Stimulated activated CD8-positive, alpha-beta memory T cell treated with anti-CD3 and anti-CD28 coated beads, Interleukin-2, amount 100 ng/mL, for 48 hours (primary cell): ENCODE results near the gene CDK19.
"Not testable (repeated sequence)": the region's sequence is repeated elsewhere in the genome, so short reads cannot be mapped to it uniquely, and the experiment has no call there.

ENCODE experiments used
- DNase-seq, 2 donors: peaks; one replicate each; pipeline ENCODE4 v3.0.0-alpha.2; 2020; ENCODE audit warnings: low read depth in 2 of 2

The CDK19 gene

DNA sequence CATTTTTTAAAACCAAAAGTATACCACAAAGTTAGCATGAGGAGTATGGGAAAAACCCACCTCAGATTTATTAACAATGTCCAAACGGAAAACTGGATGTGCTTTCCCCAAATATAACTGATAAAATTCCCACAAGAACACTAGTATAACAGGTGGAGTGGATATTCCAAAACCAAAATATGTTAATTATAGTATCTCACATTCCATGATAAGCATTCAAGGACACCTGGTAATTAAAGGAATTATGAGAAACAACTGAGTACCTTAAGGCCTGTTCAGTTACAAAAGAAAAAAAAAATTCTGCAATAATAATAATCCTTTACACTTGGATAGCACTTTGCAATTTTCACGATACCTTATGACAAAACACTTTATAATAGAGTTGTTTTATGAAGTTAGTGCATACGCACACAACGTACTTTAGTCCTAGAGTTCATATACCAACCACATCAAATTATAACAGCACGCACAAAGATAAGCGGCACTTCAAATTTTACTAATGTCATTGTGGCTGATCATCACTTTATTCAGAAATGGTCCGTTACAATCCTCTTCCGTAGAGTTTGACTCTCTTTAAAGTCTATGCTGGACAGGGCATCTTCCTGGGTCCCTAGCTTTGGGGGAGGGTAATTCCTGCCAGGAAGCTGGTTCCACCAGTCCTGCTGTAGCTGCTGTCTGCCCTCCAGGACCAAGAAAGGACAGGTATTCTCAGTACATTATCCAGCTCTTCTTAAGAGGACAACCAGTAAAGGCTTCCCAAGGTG lies 1.7 kb downstream of the CDK19 start:
- no peak for DNase-seq

DNA sequence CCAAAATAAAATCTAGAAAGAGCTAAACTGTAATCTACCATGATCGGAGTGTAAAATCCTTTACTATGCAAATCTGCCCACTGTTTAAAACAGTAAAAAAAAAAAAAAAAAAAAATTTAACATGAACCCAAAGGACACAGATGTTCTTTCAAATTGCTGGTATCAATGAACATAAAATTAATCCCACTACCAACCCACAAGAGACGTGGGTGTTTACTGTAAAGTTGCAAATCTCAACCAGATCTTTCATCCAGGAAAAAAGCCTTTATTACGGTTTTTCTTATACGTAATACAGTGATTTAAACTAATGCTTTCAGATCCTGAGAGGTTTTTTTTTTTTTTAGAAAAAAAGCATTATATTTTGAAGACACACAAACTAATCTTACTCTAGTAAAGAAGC lies 2.5 kb downstream of the CDK19 start:
- no peak for DNase-seq

DNA sequence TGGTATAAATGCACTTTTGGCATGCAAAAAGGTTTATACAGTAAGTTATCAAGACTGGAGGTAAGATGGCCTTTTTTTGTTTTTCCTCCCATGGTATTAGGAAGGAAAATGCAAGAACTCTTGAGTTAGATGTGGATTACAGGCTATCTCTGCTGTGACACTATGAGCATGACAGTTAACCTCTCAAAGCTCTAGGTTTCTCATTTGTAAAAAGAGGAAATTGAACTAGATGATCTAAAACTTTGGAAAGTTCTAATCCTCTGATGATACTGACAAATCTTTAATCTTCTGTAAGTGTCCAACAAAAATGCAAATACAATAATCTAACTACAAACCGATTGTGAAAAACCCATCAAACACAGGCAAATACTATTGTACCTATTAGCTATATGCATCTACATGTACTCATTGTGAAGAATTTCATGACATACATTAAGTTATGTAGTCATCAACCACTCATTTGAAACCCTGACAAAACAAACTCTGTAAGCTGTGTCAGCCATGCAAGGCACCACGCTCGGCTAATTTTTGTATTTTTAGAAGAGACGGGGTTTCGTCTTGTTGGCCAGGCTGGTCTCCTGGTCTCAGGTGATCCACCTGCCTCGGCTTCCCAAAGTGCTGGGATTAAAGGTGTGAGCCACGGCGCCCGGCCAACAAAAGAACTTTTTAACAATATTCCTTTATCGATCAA lies 4.2 kb downstream of the CDK19 start:
- DNase-seq = no peak

- no peak for DNase-seq
Observed at GRCh38 chr6:110809792-110810191, 5.5 kb downstream of the CDK19 start.

- not testable (repeated sequence) for DNase-seq
Observed at GRCh38 chr6:110802175-110802574, 13.1 kb downstream of the CDK19 start.

DNA sequence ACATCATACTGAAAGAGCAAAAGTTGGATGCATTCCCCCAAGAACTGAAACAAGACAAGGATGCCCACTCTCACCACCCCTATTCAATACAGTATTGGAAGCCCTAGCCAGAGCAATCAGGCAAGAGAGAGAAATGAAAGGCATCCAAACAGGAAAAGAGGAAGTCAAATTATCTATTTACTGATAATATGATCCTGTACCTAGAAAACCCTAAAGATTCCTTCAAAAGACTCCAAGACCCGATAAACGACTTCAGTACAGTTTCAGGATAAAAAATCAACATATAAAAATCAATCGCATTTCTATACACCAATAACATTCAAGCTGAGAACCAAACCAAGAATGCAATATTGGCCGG lies 14.5 kb downstream of the CDK19 start:
- no peak for DNase-seq

GRCh38 chr6:110800196-110800838 lies 15.0 kb downstream of the CDK19 start:
- DNase-seq = no peak

DNA sequence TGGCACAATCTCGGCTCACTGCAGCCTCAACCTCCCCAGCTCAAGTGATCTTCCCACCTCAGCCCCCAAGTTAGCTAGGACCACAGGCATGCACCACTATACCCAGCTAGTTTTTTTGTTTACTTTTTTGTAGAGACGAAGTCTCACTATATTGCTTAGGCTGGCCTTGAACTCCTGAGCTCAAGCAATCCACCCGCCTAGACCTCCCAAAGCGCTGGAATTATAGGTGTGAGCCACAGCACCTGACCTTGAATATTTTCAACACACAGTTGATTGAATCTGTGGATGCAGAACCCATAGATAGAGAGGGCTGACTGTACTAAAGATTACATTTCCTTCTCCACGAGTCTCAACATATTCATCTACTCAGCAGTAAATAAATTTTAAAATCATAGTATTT lies 15.6 kb downstream of the CDK19 start:
- no peak for DNase-seq

- DNase-seq = no peak
Observed at GRCh38 chr6:110799189-110799588, 16.1 kb downstream of the CDK19 start.

GRCh38 chr6:110795271-110795670 lies 20.0 kb downstream of the CDK19 start:
- no peak for DNase-seq

DNA sequence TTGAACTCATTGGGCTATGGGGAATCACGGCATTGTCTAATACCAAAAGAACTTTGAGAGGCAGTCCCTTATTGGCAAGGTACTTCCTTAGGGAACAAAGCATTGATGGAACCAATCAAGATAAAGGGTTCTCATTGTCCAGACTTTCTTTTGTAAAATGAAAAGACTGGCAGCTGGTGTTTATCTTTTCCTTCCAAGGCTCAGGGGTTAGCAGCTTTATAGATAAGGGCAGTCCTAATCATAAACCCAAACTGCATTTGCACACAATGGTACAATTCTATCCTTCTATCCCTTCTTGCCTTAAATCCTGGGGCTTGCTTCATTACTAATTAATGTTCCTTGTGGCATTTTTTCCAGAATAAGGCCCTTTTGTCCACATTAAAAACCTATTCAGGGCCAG lies 28.6 kb downstream of the CDK19 start:
- DNase-seq = no peak

DNA sequence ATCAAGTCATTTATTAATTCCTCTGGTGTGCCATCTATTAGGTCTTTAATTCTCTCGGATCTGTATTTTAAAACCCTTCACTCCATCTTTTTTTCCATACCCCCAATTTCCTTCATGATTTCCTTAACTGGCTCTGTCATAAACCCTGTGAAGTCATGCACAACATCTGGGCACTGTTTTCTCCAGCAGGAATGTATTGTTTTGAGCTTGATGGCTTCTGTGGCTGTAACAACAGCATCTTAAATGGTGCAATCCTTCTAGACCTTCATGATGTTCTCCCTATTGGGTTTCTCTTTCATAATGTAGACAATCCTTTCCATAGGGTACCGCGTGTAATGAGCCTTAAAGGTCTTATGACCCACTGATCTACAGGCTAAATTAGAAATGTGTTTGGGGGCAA lies 29.0 kb downstream of the CDK19 start:
- DNase-seq = no peak

GRCh38 chr6:110784610-110784979 lies 30.7 kb downstream of the CDK19 start:
- no peak for DNase-seq

GRCh38 chr6:110781522-110782214 lies 33.6 kb downstream of the CDK19 start:
- DNase-seq = no peak

GRCh38 chr6:110778333-110778732 lies 36.9 kb downstream of the CDK19 start:
- DNase-seq = no peak

DNA sequence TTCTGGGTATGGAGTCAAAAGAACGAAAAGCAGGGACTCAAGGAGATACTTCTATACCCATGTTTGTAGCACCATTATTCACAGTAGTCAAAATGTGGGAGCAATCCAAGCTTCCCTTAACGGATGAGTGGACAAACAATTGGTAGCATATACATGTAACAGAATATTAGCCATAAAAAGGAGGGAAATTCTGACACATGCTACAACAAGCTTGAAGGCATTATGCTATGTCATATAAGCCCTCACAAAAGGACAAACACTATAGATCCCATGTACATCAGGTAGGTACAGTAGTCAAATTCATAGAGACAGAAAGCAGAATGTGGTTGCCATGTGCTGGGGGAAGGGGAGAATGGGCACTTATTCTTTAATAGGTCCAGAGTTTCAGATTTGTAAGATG lies 37.6 kb downstream of the CDK19 start:
- no peak for DNase-seq

DNA sequence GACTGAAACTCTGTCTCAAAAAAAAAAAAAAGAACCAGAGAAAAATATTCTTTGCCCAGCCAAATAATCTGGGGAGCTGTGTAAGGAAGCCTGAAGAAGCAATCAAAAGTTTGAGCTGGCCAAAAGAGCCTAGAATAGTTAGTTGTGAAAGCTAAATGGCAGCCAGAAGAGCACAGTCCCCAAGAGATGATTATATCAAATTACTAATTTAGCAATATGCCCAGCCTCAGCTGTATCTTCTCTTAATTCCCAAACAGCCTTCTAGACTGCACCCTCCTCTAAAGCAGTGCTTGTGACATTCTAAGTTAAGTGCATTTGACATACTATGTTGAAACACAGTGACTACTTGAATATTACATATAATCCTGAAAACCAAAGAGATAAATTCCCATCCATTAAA lies 38.9 kb downstream of the CDK19 start:
- DNase-seq = no peak

DNA sequence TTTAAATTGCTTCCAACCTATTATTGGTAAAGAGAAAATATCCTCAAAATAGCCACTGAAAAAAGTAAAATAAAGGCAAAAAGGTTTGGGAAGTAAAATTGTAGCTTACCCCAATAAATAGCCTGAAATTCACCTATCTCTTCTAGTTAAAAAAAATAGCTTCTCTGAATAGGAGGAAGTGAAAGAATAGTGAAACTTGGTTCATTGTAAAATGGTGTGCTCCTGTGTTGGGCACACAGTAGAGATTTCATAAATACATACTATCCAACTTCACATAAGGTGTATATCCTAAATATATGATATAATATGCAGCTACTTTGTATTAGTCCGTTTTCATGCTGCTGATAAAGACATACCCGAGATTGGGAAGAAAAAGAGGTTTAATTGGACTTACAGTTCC lies 45.3 kb downstream of the CDK19 start:
- DNase-seq = no peak

GRCh38 chr6:110768057-110768456 lies 47.2 kb downstream of the CDK19 start:
- no peak for DNase-seq

GRCh38 chr6:110761371-110761770 lies 53.9 kb downstream of the CDK19 start:
- no peak for DNase-seq

GRCh38 chr6:110760589-110760988 lies 54.7 kb downstream of the CDK19 start:
- DNase-seq = no peak

DNA sequence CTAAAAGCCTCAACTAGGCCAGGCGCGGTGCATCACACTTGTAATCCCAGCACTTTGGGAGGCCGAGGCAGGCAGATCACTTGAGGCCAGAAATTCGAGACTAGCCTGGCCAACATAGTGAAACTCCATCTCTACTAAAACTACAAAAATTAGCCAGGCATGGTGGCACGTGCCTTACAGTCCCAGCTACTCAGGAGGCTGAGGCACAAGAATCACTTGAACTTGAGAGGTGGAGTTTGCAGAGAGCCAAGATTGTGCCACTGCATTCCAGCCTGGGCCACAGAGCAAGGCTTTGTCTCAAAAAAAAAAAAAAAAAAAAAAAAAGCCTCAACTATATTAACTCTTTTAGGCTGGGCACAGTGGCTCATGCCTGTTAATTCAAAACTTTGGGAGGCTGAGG lies 55.2 kb downstream of the CDK19 start:
- DNase-seq = not testable (repeated sequence)

DNA sequence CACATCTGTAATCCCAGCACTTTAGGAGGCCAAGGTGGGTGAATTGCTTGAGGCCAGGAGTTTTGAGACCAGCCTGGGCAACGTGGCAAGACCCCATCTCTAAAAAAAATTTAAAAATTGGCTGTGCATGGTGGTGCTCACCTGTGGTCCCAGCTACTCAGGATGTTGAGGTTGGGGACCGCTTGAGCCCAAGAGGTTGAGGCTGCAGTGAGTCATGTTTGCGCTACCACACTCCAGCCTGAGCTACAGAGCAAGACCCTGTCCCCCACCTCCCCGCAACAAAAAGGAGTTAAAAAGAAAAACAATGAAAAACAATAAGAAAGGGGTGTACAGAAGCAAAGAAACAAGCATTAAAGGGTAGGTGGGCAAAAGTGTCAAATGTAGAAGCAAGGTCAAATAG lies 57.3 kb downstream of the CDK19 start:
- DNase-seq = no peak
